Measurements from ENCODE around the gene CLCN2. TPM values are rescaled to one million over a fixed set of nuclear protein-coding genes. Genes with fewer than 3 reads are reported as not detected.

CLCN2 gene
- total RNA-seq, 1 experiment from 2014 or later = 4.5 TPM

DNA sequence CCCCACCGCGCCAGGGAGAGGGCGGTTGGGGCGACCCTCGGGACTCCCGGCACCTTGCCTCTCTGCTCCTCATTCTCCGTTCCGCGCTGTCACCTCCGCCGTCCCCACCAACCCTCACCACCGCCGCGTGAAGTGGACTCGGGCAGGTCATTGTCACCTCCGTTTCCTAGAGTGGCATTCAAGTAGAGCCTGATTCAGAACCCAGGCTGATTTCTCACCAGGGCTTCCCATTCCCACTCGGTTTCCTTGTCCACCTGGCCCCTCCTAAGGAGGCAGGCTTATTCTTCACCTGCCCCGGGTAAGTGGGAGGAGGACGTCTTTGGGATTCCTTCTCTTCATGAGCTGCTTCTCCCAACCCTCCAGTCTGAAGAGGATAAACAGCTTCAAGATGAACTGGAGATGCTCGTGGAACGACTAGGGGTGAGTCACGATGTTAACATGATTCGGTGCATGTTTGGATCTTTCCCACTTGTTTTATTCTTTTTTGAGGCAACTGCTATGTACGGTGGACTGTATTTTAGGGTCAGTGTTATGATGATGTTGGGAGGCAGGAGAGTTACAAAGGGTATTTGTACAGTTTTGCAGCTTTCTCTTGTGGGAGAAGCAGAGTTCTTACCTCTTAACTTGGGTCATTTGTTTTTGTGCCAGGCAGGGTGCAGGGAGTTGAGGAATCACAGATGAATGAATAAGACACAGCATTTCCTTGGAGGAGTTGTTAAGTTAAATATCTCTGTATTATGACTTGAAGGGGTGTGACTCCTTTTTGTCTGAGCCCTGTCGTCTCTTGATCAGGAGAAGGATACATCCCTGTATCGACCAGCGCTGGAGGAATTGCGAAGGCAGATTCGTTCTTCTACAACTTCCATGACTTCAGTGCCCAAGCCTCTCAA is 61.7 kb downstream of the CLCN2 start:
- H3K36me3 Mint-ChIP-seq (ENCODE audit: insufficient read depth, unreplicated experiment) = peaks cover 54% of the 10 kb centered on the region
- BruUV-seq (replicated peaks) = TSS peak; percentile 92
- peak overlapping the region; percentile 82 for H3K27ac Mint-ChIP-seq (ENCODE audit: low read depth, unreplicated experiment)
- peak; percentile 33 for DNase-seq (ENCODE audit: unreplicated experiment)
- intact Hi-C loops (cut with micrococcal nuclease) = loop anchor here (1.0 kb wide), 1 partner anchor 49 kb away; no protein-coding TSS in a partner anchor
- POLR2A ChIA-PET = interaction anchor here (0.7 to 2.2 kb wide), 14 partner anchors 12 to 166 kb away, joined by 3 to 16 read pairs (median 4); partner anchors contain the start of genes EEF1AKMT4 and EIF2B5
- H3K4me3 Mint-ChIP-seq (ENCODE audit: unreplicated experiment) = peak overlapping the region; percentile 83
- TF ChIP-seq, protein P1, sequence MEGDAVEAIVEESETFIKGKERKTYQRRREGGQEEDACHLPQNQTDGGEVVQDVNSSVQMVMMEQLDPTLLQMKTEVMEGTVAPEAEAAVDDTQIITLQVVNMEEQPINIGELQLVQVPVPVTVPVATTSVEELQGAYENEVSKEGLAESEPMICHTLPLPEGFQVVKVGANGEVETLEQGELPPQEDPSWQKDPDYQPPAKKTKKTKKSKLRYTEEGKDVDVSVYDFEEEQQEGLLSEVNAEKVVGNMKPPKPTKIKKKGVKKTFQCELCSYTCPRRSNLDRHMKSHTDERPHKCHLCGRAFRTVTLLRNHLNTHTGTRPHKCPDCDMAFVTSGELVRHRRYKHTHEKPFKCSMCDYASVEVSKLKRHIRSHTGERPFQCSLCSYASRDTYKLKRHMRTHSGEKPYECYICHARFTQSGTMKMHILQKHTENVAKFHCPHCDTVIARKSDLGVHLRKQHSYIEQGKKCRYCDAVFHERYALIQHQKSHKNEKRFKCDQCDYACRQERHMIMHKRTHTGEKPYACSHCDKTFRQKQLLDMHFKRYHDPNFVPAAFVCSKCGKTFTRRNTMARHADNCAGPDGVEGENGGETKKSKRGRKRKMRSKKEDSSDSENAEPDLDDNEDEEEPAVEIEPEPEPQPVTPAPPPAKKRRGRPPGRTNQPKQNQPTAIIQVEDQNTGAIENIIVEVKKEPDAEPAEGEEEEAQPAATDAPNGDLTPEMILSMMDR (IDR thresholded peaks at IDR 0.05; ENCODE audit: unreplicated experiment) = no peak
- H3K4me1 Mint-ChIP-seq (ENCODE audit: insufficient read depth, unreplicated experiment) = peaks cover 5% of the 10 kb centered on the region
- H3K27me3 Mint-ChIP-seq (ENCODE audit: insufficient read depth, unreplicated experiment) = no peaks in the 10 kb centered on the region
- no peaks in the 10 kb centered on the region for H3K9me3 Mint-ChIP-seq (ENCODE audit: unreplicated experiment)
- CTCF ChIA-PET = interaction anchor here (0.5 to 1.4 kb wide), 6 partner anchors 10 to 478 kb away, joined by 3 to 6 read pairs (median 4); no protein-coding TSS in a partner anchor

DNA sequence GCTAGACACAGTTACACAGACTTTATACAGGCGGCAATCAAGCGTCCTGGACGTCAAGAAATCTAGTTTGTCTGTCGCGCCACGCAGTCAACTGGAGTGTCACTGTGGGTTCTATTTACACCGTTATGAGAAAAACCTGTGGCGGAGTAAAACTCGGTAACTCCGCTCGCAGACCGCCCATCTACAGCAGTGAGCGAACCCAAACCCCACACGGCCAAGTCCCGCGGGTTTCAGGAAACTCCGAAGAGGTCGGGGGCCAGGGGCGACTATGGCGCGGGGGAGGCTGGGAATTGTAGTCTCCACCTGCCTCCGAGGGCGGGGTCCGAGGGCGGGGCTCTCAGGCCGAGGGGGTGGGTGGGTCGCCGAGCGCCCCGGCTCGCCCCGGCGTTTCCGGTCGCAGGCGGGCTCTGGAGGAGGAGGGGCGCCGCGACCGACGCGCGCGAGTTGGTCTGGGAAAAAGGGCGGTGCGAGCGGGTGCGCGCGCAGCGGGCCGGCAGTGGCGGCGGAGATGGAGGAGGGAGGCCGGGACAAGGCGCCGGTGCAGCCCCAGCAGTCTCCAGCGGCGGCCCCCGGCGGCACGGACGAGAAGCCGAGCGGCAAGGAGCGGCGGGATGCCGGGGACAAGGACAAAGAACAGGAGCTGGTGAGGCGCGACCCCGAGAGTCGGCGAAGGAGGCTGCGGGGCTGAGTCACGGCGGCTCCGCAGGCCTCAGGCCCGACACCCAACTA is 62.5 kb downstream of the CLCN2 start, which contains the start of gene PSMD2:
TSS of gene PSMD2 (plus strand) at position 483 of the 729 bp plus-strand sequence. CDS start at position 509, 26 bp downstream.
- DNase-seq (ENCODE audit: unreplicated experiment) = peak; percentile 96
- H3K4me3 Mint-ChIP-seq (ENCODE audit: unreplicated experiment) = peak within 1 kb of the TSS; percentile 83
- peaks cover 46% of the 10 kb centered on the region for H3K36me3 Mint-ChIP-seq (ENCODE audit: insufficient read depth, unreplicated experiment)
- POLR2A ChIA-PET = interaction anchor here (0.6 to 2.2 kb wide), 13 partner anchors 13 to 165 kb away, joined by 3 to 16 read pairs (median 4); partner anchors contain the start of genes EEF1AKMT4 and EIF2B5
- peaks cover 5% of the 10 kb centered on the region for H3K4me1 Mint-ChIP-seq (ENCODE audit: insufficient read depth, unreplicated experiment)
- CTCF ChIA-PET = interaction anchor here (0.6 to 1.4 kb wide), 5 partner anchors 9 to 387 kb away, joined by 3 to 4 read pairs (median 3); no protein-coding TSS in a partner anchor
- peak within 1 kb of the TSS; percentile 82 for H3K27ac Mint-ChIP-seq (ENCODE audit: low read depth, unreplicated experiment)
- no peaks in the 10 kb centered on the region for H3K9me3 Mint-ChIP-seq (ENCODE audit: unreplicated experiment)
- no peaks in the 10 kb centered on the region for H3K27me3 Mint-ChIP-seq (ENCODE audit: insufficient read depth, unreplicated experiment)
- no TSS peak for BruUV-seq (replicated peaks)
- intact Hi-C loops (cut with micrococcal nuclease) = loop anchor here (1.0 kb wide), 1 partner anchor 49 kb away; no protein-coding TSS in a partner anchor
- TF ChIP-seq, protein P1 (IDR thresholded peaks at IDR 0.05; ENCODE audit: unreplicated experiment) = no peak

DNA sequence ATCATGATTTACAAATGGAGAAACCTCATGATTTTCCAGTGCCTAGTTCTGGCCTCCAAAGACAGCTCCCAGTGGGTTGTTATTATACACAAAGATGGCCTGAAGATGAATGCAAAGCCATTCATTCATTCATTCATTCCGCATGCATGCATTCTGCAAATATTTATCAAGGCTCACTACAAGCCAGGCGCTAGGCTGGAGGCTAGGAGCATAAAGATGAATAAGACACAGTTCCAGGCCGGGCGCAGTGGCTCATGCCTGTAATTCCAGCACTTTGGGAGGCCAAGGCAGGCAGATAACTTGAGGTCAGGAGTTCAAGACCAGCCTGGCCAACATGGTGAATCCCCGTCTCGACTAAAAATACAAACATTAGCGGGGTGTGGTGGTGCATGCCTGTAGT is 64.8 kb downstream of the CLCN2 start:
- TF ChIP-seq, protein P1 (IDR thresholded peaks at IDR 0.05; ENCODE audit: unreplicated experiment) = no peak
- Mint-ChIP-seq H3K4me3 (ENCODE audit: unreplicated experiment) (no peak overlapping the region), H3K27ac (ENCODE audit: low read depth, unreplicated experiment) (no peak overlapping the region), H3K4me1 (ENCODE audit: insufficient read depth, unreplicated experiment) (peaks cover 5% of the 10 kb centered on the region), H3K27me3 (ENCODE audit: insufficient read depth, unreplicated experiment) (no peaks in the 10 kb centered on the region), H3K9me3 (ENCODE audit: unreplicated experiment) (no peaks in the 10 kb centered on the region), H3K36me3 (ENCODE audit: insufficient read depth, unreplicated experiment) (peaks cover 23% of the 10 kb centered on the region)
- intact Hi-C loops (cut with micrococcal nuclease) = no loop called here
- DNase-seq (ENCODE audit: unreplicated experiment) = no peak
- BruUV-seq (replicated peaks) = no TSS peak
- ChIA-PET CTCF (interaction anchor here (0.6 kb wide), 1 partner anchor 23 kb away, joined by 4 read pairs; no protein-coding TSS in a partner anchor), POLR2A (no interaction called here)

Other genes with a start within 250 kb of the CLCN2 start
- 33.8 and 36.1 TPM in 2 replicates for gene EIF2B5, start 226.2 kb downstream of the CLCN2 start, total RNA-seq (2022)
- gene DVL3, start 206.2 kb downstream of the CLCN2 start, total RNA-seq (2022) = 73.4 and 74.5 TPM in 2 replicates
- gene AP2M1, start 186.8 kb downstream of the CLCN2 start, total RNA-seq (2022) = 280 and 301 TPM in 2 replicates
- 62.7 and 73.9 TPM in 2 replicates for gene ABCF3, start 175.4 kb downstream of the CLCN2 start, total RNA-seq (2022)
- gene VWA5B2, start 132.0 kb downstream of the CLCN2 start, total RNA-seq (2022) = not detected in 2 replicates
- gene ALG3, start 112.6 kb downstream of the CLCN2 start, total RNA-seq (2022) = 60.4 and 77.8 TPM in 2 replicates
- gene EEF1AKMT4, start 111.9 kb downstream of the CLCN2 start, total RNA-seq (2022) = 4.9 and 10.1 TPM in 2 replicates
- 6.1 TPM in 2 replicates for gene CAMK2N2, start 100.1 kb downstream of the CLCN2 start, total RNA-seq (2022)
- not detected in 2 replicates for gene ECE2, start 85.6 kb downstream of the CLCN2 start, total RNA-seq (2022)
- gene PSMD2, start 62.4 kb downstream of the CLCN2 start, total RNA-seq (2022) = 275 and 284 TPM in 2 replicates
- 522 and 536 TPM in 2 replicates for gene EIF4G1, start 47.0 kb downstream of the CLCN2 start, total RNA-seq (2022)
- 11.1 and 12.9 TPM in 2 replicates for gene FAM131A, start 24.0 kb downstream of the CLCN2 start, total RNA-seq (2022)
- 81.5 and 91.5 TPM in 2 replicates for gene POLR2H, start 105 bp upstream of the CLCN2 start, total RNA-seq (2022)
- gene THPO, start 16.6 kb upstream of the CLCN2 start, total RNA-seq (2022) = not detected in 2 replicates
- not detected in 2 replicates for gene CHRD, start 18.4 kb upstream of the CLCN2 start, total RNA-seq (2022)
- gene EPHB3, start 200.2 kb upstream of the CLCN2 start, total RNA-seq (2022) = 4.0 and 5.4 TPM in 2 replicates